Activated CD8-positive, alpha-beta T cell treated with anti-CD3 and anti-CD28 coated beads for 36 hours (primary cell): ENCODE measurements around the gene SPI1. TPM values are rescaled to one million over a fixed set of nuclear protein-coding genes. Genes with fewer than 3 reads are reported as not detected.

Source experiments
- ATAC-seq: fragments of 200-7000 bp; cut with Tn5 transposase; one replicate; pipeline ENCODE4 v1.10.0; 2021; ENCODE audit warnings: mild to moderate bottlenecking, moderate library complexity
- CTCF ChIA-PET: fragments of 350-600 bp; sonication (Branson Sonifier 250); formaldehyde crosslinking; loops from one replicate; lab custom pipeline; 2021; ENCODE audit warnings: antibody characterized with exemption; lab: Charles Lee
- POLR2A ChIA-PET: fragments of 350-600 bp; sonication (Branson Sonifier 250); formaldehyde crosslinking; loops from one replicate; lab custom pipeline; 2021; ENCODE audit warnings: antibody characterized with exemption; lab: Charles Lee
- DNase-seq: peaks from one replicate; pipeline ENCODE4 v3.0.0-alpha.2; 2020
- H3K27ac Mint-ChIP-seq: one replicate; pipeline ENCODE4 v1.8.0; 2021; ENCODE audit warnings: mild to moderate bottlenecking, mixed read lengths
- H3K27me3 Mint-ChIP-seq: one replicate; pipeline ENCODE4 v1.8.0; 2021; ENCODE audit warnings: mixed read lengths
- H3K36me3 Mint-ChIP-seq: one replicate; pipeline ENCODE4 v1.8.0; 2021; ENCODE audit warnings: low read depth, mixed read lengths
- H3K4me1 Mint-ChIP-seq: one replicate; pipeline ENCODE4 v1.8.0; 2021; ENCODE audit warnings: low read depth, mixed read lengths
- H3K4me3 Mint-ChIP-seq: one replicate; pipeline ENCODE4 v1.8.0; 2021; ENCODE audit warnings: mild to moderate bottlenecking, moderate library complexity, mixed read lengths
- H3K9me3 Mint-ChIP-seq: one replicate; pipeline ENCODE4 v1.8.0; 2021; ENCODE audit warnings: mixed read lengths
- CTCF ChIP-seq: fragments of 200-600 bp; IDR thresholded peaks from one replicate; pipeline ENCODE4 v1.8.0; 2022; ENCODE audit warnings: antibody characterized with exemption, mild to moderate bottlenecking
- intact Hi-C: fragments of 100-400 bp; cut with micrococcal nuclease; formaldehyde crosslinking; loops from one replicate; pipeline ENCODE4 v1.10.0; 2022
- total RNA-seq, 2 experiments: library from RNA; stranded (reverse); gene quantifications; one replicate each; pipeline ENCODE4 v1.2.3, GENCODE V29; 2021

SPI1 gene
- total RNA-seq, 2 experiments from 2014 or later = 0.25 TPM; not detected in 1

GRCh38 chr11:47407746-47408590 is 29.6 kb upstream of the SPI1 start, which contains the start of gene SLC39A13:
Gene SLC39A13 (plus strand): TSS chr11:47408590. CDS start chr11:47410095, 1,505 bp downstream.
- DNase-seq = peak; percentile 90
- no peaks in the 10 kb centered on the region for H3K9me3 Mint-ChIP-seq
- peak; percentile 79 for TF ChIP-seq CTCF
- ATAC-seq = peak; percentile 92
- peak within 1 kb of the TSS; percentile 88 for H3K4me3 Mint-ChIP-seq
- H3K36me3 Mint-ChIP-seq = no peaks in the 10 kb centered on the region
- ChIA-PET CTCF (interaction anchor here (0.8 to 6.7 kb wide), 5 partner anchors 14 to 46 kb away, joined by 3 to 108 read pairs (median 4); partner anchors contain the start of gene PSMC3), POLR2A (interaction anchor here (0.6 to 6.4 kb wide), 6 partner anchors 8 to 185 kb away, joined by 3 to 54 read pairs (median 4); partner anchors contain the start of gene PSMC3)
- intact Hi-C loops = loop anchor here (2.0 kb wide), 1 partner anchor 35 kb away; no protein-coding TSS in a partner anchor
- peak within 1 kb of the TSS; percentile 94 for H3K27ac Mint-ChIP-seq
- no peaks in the 10 kb centered on the region for H3K27me3 Mint-ChIP-seq
- H3K4me1 Mint-ChIP-seq = peaks cover 21% of the 10 kb centered on the region

GRCh38 chr11:47406896-47407745 is 28.8 kb upstream of the SPI1 start:
- H3K27me3 Mint-ChIP-seq = no peaks in the 10 kb centered on the region
- intact Hi-C loops = no loop called here
- no peaks in the 10 kb centered on the region for H3K36me3 Mint-ChIP-seq
- DNase-seq (no peak), ATAC-seq (no peak)
- peak overlapping the region; percentile 93 for H3K27ac Mint-ChIP-seq
- ChIA-PET POLR2A (interaction anchor here (0.6 to 6.4 kb wide), 5 partner anchors 9 to 184 kb away, joined by 3 to 54 read pairs (median 3); partner anchors contain the start of genes CELF1 and PSMC3), CTCF (interaction anchor here (0.8 to 6.7 kb wide), 4 partner anchors 13 to 47 kb away, joined by 3 to 108 read pairs (median 47); partner anchors contain the start of gene PSMC3)
- H3K9me3 Mint-ChIP-seq = no peaks in the 10 kb centered on the region
- no peak for TF ChIP-seq CTCF
- peaks cover 21% of the 10 kb centered on the region for H3K4me1 Mint-ChIP-seq
- H3K4me3 Mint-ChIP-seq = peak overlapping the region; percentile 86

- ChIA-PET CTCF (interaction anchor here (2.6 to 2.9 kb wide), 2 partner anchors 8 to 30 kb away, joined by 14 to 20 read pairs; no protein-coding TSS in a partner anchor), POLR2A (interaction anchor here (0.7 to 4.3 kb wide), 3 partner anchors 11 to 433 kb away, joined by 3 to 28 read pairs (median 3); no protein-coding TSS in a partner anchor)
- intact Hi-C loops = no loop called here
- H3K4me1 Mint-ChIP-seq = peaks cover 22% of the 10 kb centered on the region
- no peak overlapping the region for H3K4me3 Mint-ChIP-seq
- no peak for ATAC-seq
- TF ChIP-seq CTCF = no peak
- H3K27ac Mint-ChIP-seq = no peak overlapping the region
- no peaks in the 10 kb centered on the region for H3K36me3 Mint-ChIP-seq
- no peaks in the 10 kb centered on the region for H3K9me3 Mint-ChIP-seq
- DNase-seq = no peak
- no peaks in the 10 kb centered on the region for H3K27me3 Mint-ChIP-seq
These were observed 25.2 kb upstream of the SPI1 start for GRCh38 chr11:47403571-47403970.

GRCh38 chr11:47403135-47403534 is 24.8 kb upstream of the SPI1 start:
- Mint-ChIP-seq H3K4me1 (peaks cover 22% of the 10 kb centered on the region), H3K27me3 (no peaks in the 10 kb centered on the region), H3K4me3 (no peak overlapping the region), H3K36me3 (no peaks in the 10 kb centered on the region), H3K9me3 (no peaks in the 10 kb centered on the region), H3K27ac (no peak overlapping the region)
- POLR2A ChIA-PET = interaction anchor here (0.8 to 4.3 kb wide), 2 partner anchors 11 to 433 kb away, joined by 3 to 28 read pairs; no protein-coding TSS in a partner anchor
- CTCF ChIA-PET = interaction anchor here (2.6 to 2.9 kb wide), 2 partner anchors 9 to 29 kb away, joined by 14 to 20 read pairs; no protein-coding TSS in a partner anchor
- intact Hi-C loops = no loop called here
- DNase-seq (no peak), ATAC-seq (no peak)
- no peak for TF ChIP-seq CTCF
